Small intestine (tissue), 7 donors: Measurements from ENCODE around the gene KCNRG. TPM values are rescaled to one million over a fixed set of nuclear protein-coding genes. Genes with fewer than 3 reads are reported as not detected.

Source experiments
- DNase-seq, 2 donors: peaks; one replicate each; pipeline versions ENCODE4 v3.0.0 to v3.0.0-alpha.2; 2013
- FAIRE-seq: peaks from 2 replicates; lab custom pipeline; 2012; peaks lifted over from hg19 to GRCh38; lab: Jason Lieb, UNC
- H3K27ac ChIP-seq, 3 donors: one replicate each; pipeline ENCODE4 v1.5.1; 2013; ENCODE audit warnings: low read length in 2 of 3, mild to moderate bottlenecking in 2 of 3, control low read depth in 1 of 3, inconsistent platforms in 1 of 3, low read depth in 1 of 3, moderate library complexity in 1 of 3
- H3K27me3 ChIP-seq, 3 donors: one replicate each; pipeline ENCODE4 v1.6.1; 2013; ENCODE audit warnings: low read length in 3 of 3, inconsistent platforms in 1 of 3; ENCODE audit not compliant: control insufficient read depth in 3 of 3, insufficient read depth in 3 of 3
- H3K36me3 ChIP-seq, 3 donors: one replicate each; pipeline ENCODE4 v1.6.1; 2013; ENCODE audit warnings: low read length in 3 of 3, inconsistent platforms in 1 of 3, low read depth in 1 of 3, mild to moderate bottlenecking in 1 of 3, moderate library complexity in 1 of 3; ENCODE audit not compliant: control insufficient read depth in 3 of 3, insufficient read depth in 2 of 3
- H3K4me1 ChIP-seq, 3 donors: one replicate each; pipeline ENCODE4 v1.6.1; 2013; ENCODE audit warnings: low read length in 2 of 3, inconsistent platforms in 1 of 3, low read depth in 1 of 3, mild to moderate bottlenecking in 1 of 3, moderate library complexity in 1 of 3; ENCODE audit not compliant: control insufficient read depth in 3 of 3, insufficient read depth in 2 of 3
- H3K4me3 ChIP-seq, 3 donors: one replicate each; pipeline ENCODE4 v1.5.1; 2013; ENCODE audit warnings: low read length in 3 of 3, control low read depth in 1 of 3, inconsistent platforms in 1 of 3, low read depth in 1 of 3, mild to moderate bottlenecking in 1 of 3, moderate library complexity in 1 of 3
- H3K9me3 ChIP-seq, 2 donors: one replicate each; pipeline ENCODE4 v1.6.1; 2013; ENCODE audit warnings: low read depth in 1 of 2, low read length in 1 of 2; ENCODE audit not compliant: control insufficient read depth in 2 of 2, insufficient read depth in 1 of 2
- WGBS, 3 donors: extraction: QIAGEN DNeasy Blood & Tissue Kit; methylation state at CpG; one replicate each; pipeline ENCODE4 v1.1.7; 2013; 5-methylcytosine and 5-hydroxymethylcytosine counted together
- polyA plus RNA-seq, 4 donors: library from polyadenylated mRNA; stranded (reverse) in 3 of 4; unstranded in 1 of 4; fragments of 200-250 nt in 3 of 4; fragments of 120-200 nt in 1 of 4; gene quantifications; one replicate each; pipeline versions ENCODE4 v1.2.1 to v1.2.3, GENCODE V29; 2013
- donor health status: healthy with polysubstance abuse.
- donor health status: control.
- donor health status: control.
- donor health status: Bipolar disorder and iron deficiency.
- donor health status: healthy.

Gene KCNRG
- polyA plus RNA-seq, 4 donors = 0.36 to 0.74 TPM; not detected in 2

DNA sequence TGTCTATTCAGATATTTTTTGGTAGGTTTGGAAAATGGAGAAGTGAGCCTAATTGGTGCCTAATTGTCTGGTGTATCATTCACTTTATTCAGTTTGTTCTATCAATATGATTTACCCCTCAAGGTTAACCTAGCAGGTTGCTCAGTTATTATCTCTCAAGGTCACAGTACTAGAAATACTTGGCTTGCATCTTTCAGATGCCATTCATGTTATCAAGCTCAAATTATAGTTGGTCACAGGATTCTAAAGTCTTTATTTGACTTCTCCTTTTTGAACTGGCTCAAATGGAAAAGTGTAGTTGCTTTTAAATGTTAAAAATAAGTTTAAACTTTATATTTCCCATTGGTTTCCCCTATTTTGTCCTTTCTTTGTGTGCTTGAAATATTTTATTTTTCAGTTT lies 2.6 kb downstream of the KCNRG start:
- Histone ChIP-seq H3K4me1 (no peaks in the 10 kb centered on the region), H3K27me3 (no peaks in the 10 kb centered on the region), H3K4me3 (no peak overlapping the region), H3K36me3 (peaks cover 3 to 24% (median 5%) of the 10 kb centered on the region in 3 donors), H3K27ac (no peak overlapping the region), H3K9me3 (no peaks in the 10 kb centered on the region)
- DNase-seq = no peak
- no peak for FAIRE-seq

DNA sequence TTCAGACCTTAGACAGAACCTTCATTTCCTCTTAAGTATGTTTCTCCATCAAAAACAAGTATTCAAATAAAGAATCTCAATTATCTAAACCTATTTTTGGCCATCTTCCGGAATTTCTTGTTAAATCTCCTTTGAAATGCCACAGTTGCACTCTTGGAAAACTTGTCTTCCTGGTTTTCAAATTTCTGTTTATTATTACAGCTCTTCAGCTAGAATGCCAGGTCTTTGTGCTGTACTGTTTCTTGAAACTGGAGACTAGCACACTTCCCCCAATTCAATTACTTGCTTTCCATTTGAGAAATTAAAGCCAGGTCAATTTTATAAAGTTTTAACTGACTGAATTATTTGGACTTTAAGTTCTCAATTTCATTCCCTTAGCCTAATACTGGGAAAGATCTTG lies 10.2 kb downstream of the KCNRG start:
- Histone ChIP-seq H3K4me3 (no peak overlapping the region), H3K36me3 (peaks cover 0 to 20% (median 0%) of the 10 kb centered on the region in 3 donors), H3K27ac (no peak overlapping the region), H3K9me3 (no peaks in the 10 kb centered on the region), H3K4me1 (peaks cover 0 to 3% (median 1%) of the 10 kb centered on the region in 3 donors), H3K27me3 (no peaks in the 10 kb centered on the region)
- WGBS, 3 donors = 68 to 97% (median 79%) methylated on average over 1 of the region's 1 CpG
- DNase-seq (no peak), FAIRE-seq (no peak)

DNA sequence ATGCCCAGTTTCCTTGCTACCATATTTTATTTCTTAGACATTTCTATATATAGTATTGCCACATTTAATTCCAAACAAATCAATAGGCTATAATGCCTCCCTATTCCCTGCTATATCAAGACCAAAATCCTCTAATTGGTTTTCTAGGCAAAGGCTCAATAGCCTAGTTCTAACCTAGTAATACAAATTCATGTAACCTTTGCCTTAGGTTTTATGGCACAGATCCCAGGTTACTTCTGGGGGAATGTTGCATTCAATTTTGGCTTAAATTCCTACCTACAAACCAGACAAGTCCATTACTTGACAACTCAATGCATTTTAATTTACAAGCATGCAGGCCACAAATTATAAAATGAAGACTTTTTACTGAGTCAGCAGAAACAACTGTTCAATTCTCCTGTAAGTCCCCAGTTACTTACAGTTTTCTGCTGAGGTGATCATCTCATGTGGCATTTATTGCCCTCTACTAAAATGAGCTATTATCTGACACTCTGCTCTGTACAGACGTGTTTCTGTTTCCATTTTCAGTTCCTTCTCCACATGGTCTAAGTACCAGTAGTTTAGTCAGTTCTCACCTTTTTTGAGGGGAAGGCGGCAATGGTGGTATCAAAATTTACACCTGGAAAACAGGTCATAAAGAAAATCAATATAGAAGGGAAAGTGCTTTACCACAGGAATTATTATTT lies 11.7 kb downstream of the KCNRG start:
- peak overlapping the region in 1 of 3 donors; percentile 8 for H3K27ac ChIP-seq
- no peak overlapping the region for H3K4me3 ChIP-seq
- FAIRE-seq (no peak), DNase-seq (peak; percentile 28 to 66)
- H3K27me3 ChIP-seq = no peaks in the 10 kb centered on the region
- 40 to 60% (median 60%) methylated on average over 2 of the region's 2 CpGs for WGBS, 3 donors
- peaks cover 0 to 3% (median 1%) of the 10 kb centered on the region in 3 donors for H3K4me1 ChIP-seq
- peaks cover 0 to 12% (median 0%) of the 10 kb centered on the region in 3 donors for H3K36me3 ChIP-seq
- no peaks in the 10 kb centered on the region for H3K9me3 ChIP-seq

DNA sequence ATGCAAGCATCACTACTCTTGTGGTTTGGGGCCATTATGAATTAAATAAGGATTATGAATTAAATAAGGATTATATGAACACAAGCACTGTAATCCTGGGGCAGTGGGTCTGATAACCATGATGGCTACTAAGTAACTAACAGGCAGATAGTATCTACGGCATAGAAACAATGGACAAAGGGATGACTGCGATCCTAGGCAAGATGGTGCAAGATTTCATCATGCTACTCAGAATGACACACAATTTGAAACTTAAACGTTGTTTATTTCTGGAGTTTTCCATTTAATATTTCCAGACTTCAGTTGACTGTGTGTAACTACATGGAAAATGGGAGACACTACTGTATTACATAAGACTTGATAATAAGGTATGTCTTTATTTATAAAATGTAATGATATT lies 15.1 kb downstream of the KCNRG start:
- Histone ChIP-seq H3K4me1 (peaks cover 0 to 3% (median 1%) of the 10 kb centered on the region in 3 donors), H3K36me3 (peaks cover 0 to 3% (median 0%) of the 10 kb centered on the region in 3 donors), H3K27me3 (no peaks in the 10 kb centered on the region), H3K27ac (no peak overlapping the region), H3K4me3 (no peak overlapping the region), H3K9me3 (no peaks in the 10 kb centered on the region)
- FAIRE-seq = no peak
- WGBS, 3 donors = 89 to 95% (median 92%) methylated on average over 3 of the region's 3 CpGs
- DNase-seq = no peak

DNA sequence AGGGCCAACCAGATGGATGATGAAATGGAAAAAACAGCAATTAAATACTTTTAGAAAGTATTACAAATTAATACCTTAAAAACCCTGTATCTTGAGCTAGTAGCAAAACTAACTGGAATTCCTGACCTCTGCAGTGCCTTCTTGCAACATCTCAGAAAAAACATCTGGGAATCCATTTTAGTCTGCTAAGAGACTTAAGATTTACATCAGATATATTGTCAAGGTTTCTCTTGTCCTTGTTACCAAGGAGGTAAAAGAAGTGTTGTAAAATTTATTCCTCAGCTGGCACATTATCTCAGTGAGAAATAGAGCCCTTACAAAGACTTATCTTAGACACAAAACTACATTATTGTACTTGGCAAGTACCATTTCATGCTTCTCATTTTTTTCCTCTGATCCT lies 18.5 kb downstream of the KCNRG start:
- FAIRE-seq (no peak), DNase-seq (no peak)
- Histone ChIP-seq H3K36me3 (peaks cover 0 to 3% (median 0%) of the 10 kb centered on the region in 3 donors), H3K4me3 (no peak overlapping the region), H3K4me1 (no peaks in the 10 kb centered on the region), H3K27ac (no peak overlapping the region), H3K27me3 (no peaks in the 10 kb centered on the region), H3K9me3 (no peaks in the 10 kb centered on the region)

DNA sequence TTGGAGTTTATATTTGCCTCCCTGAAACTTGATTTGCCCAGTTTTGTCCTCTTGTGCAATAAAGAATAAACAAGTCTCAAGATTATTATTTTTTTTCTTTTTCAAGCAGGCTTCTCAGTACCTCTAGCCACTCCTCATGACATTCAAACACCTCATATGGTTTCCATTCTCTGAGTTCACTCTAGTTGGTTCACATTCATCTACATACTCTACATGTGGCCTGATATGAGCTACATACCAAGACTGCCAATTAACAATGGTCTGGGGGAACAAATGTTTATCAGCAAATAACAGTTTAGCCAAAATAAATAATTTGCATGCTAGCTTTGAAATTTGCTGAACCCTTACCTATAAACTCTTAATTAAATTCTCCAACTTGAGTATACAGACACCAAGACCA lies 22.5 kb downstream of the KCNRG start:
- Histone ChIP-seq H3K4me1 (no peaks in the 10 kb centered on the region), H3K4me3 (no peak overlapping the region), H3K27ac (no peak overlapping the region), H3K27me3 (no peaks in the 10 kb centered on the region), H3K9me3 (no peaks in the 10 kb centered on the region), H3K36me3 (peaks cover 0 to 12% (median 0%) of the 10 kb centered on the region in 3 donors)
- DNase-seq (no peak), FAIRE-seq (no peak)

DNA sequence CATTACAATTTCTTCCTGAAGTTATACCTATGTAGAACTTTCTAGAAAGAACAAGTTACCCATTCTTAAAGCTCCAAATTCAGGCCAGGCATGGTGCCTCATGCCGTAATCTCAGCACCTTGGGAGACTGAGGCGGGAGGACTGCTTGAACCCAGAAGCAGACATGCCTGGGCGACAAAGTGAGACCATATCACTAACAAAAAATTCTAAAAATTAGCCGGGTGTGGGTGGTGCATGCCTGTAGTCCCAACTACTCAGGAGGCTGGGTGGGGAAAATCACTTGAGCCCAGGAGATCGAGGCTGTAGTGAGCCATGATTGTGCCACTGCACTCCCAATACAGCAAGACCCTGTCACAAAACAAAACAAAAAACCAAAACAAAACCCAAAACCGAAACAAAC lies 23.0 kb downstream of the KCNRG start:
- no peaks in the 10 kb centered on the region for H3K27me3 ChIP-seq
- no peak overlapping the region for H3K27ac ChIP-seq
- FAIRE-seq (no peak), DNase-seq (no peak)
- no peaks in the 10 kb centered on the region for H3K9me3 ChIP-seq
- H3K36me3 ChIP-seq = peaks cover 0 to 12% (median 0%) of the 10 kb centered on the region in 3 donors
- H3K4me1 ChIP-seq = no peaks in the 10 kb centered on the region
- H3K4me3 ChIP-seq = no peak overlapping the region
- 95 to 98% (median 97%) methylated on average over 6 of the region's 6 CpGs for WGBS, 3 donors

DNA sequence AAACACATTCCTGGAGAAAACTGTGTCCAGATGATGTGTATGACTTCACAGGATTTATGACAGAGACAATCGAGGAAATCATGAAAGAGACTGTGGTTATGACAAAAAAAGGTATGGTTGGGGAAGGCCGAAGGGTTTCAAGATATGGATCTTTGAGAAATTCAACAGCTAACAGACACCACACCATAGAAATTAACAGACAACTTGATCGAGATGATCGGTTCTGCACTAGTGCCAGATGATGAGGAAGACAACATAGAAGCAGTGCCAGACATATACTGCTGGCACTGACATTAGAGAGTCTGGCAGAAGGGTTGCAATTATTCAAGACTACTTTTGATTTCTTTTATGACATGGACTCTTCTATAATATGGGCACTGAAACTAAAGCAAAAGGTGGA lies 37.2 kb downstream of the KCNRG start:
- no peaks in the 10 kb centered on the region for H3K4me1 ChIP-seq
- no peak overlapping the region for H3K4me3 ChIP-seq
- DNase-seq (no peak), FAIRE-seq (no peak)
- no peaks in the 10 kb centered on the region for H3K27me3 ChIP-seq
- H3K27ac ChIP-seq = no peak overlapping the region
- WGBS, 3 donors = 83 to 87% (median 85%) methylated on average over 4 of the region's 4 CpGs
- peaks cover 0 to 6% of the 10 kb centered on the region in 2 donors for H3K9me3 ChIP-seq
- H3K36me3 ChIP-seq = peaks cover 0 to 10% (median 3%) of the 10 kb centered on the region in 3 donors

DNA sequence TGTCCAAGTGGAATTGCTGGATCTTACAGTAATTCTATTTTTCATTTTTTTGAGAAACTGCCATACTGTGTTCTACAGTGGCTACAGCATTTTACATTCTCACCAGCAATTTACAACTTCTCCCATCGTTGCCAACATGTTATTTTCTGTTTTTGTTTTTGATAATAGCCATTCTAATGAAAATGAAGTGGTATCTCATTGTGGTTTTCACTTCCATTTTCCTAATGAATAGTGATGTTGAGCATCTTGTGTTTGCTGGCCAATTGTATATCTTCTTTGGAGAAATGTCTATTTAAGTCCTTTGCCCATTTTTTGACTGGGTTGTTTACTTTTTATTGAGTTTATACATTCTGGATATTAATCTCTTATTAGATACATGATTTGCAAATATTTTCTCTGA lies 38.6 kb downstream of the KCNRG start:
- no peak for DNase-seq
- Histone ChIP-seq H3K27me3 (no peaks in the 10 kb centered on the region), H3K4me1 (no peaks in the 10 kb centered on the region), H3K9me3 (peaks cover 0 to 6% of the 10 kb centered on the region in 2 donors), H3K27ac (no peak overlapping the region), H3K36me3 (peaks cover 0 to 8% (median 3%) of the 10 kb centered on the region in 3 donors), H3K4me3 (no peak overlapping the region)
- no peak for FAIRE-seq
- WGBS, 3 donors = 72 to 93% (median 74%) methylated on average over 1 of the region's 1 CpG
